Endothelial cell of umbilical vein (primary cell): Measurements from ENCODE around the gene CACNA1E. TPM values are rescaled to one million over a fixed set of nuclear protein-coding genes. Genes with fewer than 3 reads are reported as not detected.

Experiments used
- BruUV-seq: library from RNA; stranded (reverse); fragments of 400-500 nt; replicated peaks from 2 replicates; lab custom pipeline; 2021; lab: Mats Ljungman, UMichigan
- CTCF ChIA-PET: fragments of 300-600, 350-600 bp; sonication (Branson Sonifier 250); formaldehyde crosslinking; loops from one replicate; lab custom pipeline; 2021; ENCODE audit warnings: antibody characterized with exemption, inconsistent platforms; lab: Charles Lee
- POLR2A ChIA-PET: fragments of 300-600, 350-600 bp; sonication (Branson Sonifier 250); formaldehyde crosslinking; loops from one replicate; lab custom pipeline; 2021; ENCODE audit warnings: antibody characterized with exemption, inconsistent platforms; lab: Charles Lee
- DNase-seq: peaks from one replicate; pipeline ENCODE4 v3.0.0-alpha.2; 2011; ENCODE audit warnings: low read depth, low spot score
- FAIRE-seq: peaks from 2 replicates; lab custom pipeline; 2011; peaks lifted over from hg19 to GRCh38; lab: Jason Lieb, UNC
- H2AFZ ChIP-seq: 2 replicates; pipeline ENCODE4 v1.6.0; 2012; ENCODE audit warnings: low read depth, low read length, control low read depth, inconsistent platforms
- H3K27ac ChIP-seq: 2 replicates; pipeline ENCODE4 v1.5.1; 2011; ENCODE audit warnings: low read depth, mild to moderate bottlenecking, control low read depth, low read length, moderate library complexity; ENCODE audit not compliant: insufficient read depth
- H3K27me3 ChIP-seq, 2 experiments: 2 replicates each; pipeline versions ENCODE4 v1.6.0 to v1.6.1; 2011; ENCODE audit warnings: low read length in 2 of 2, mixed read lengths in 1 of 2; ENCODE audit not compliant: control insufficient read depth in 2 of 2, insufficient read depth in 2 of 2
- H3K36me3 ChIP-seq, 2 experiments: 2 replicates in 1 of 2; 3 replicates in 1 of 2; pipeline ENCODE4 v1.5.1; 2011; ENCODE audit warnings: low read length in 2 of 2, mild to moderate bottlenecking in 1 of 2, moderate library complexity in 1 of 2; ENCODE audit not compliant: control insufficient read depth in 2 of 2, insufficient read depth in 2 of 2; ENCODE audit errors: extremely low read depth in 1 of 2
- H3K4me1 ChIP-seq: 3 replicates; pipeline ENCODE4 v1.5.1; 2011; ENCODE audit warnings: mild to moderate bottlenecking, low read length; ENCODE audit not compliant: control insufficient read depth, insufficient read depth; ENCODE audit errors: extremely low read depth
- H3K4me2 ChIP-seq: 2 replicates; pipeline ENCODE4 v1.6.1; 2011; ENCODE audit warnings: low read length, control low read depth, mixed read lengths; ENCODE audit not compliant: insufficient read depth
- H3K4me3 ChIP-seq, 3 experiments: fragments of 200-600 bp in 1 of 3; sonication (generic), shearing (Covaris generic) in 1 of 3; replicated peaks in 1 of 3; 2 replicates each; pipeline ENCODE4 v1.5.1; 2011 to 2016; ENCODE audit warnings: control low read depth in 3 of 3, low read length in 3 of 3, mild to moderate bottlenecking in 2 of 3, inconsistent platforms in 1 of 3, low read depth in 1 of 3, moderate library complexity in 1 of 3; ENCODE audit not compliant: insufficient read depth in 1 of 3
- H3K79me2 ChIP-seq: 2 replicates; pipeline ENCODE4 v1.6.0; 2012; ENCODE audit warnings: low read length, inconsistent platforms; ENCODE audit not compliant: control insufficient read depth, insufficient read depth
- H3K9ac ChIP-seq: replicated peaks from 2 replicates; pipeline ENCODE3; 2011; ENCODE audit warnings: low read length, control low read depth; ENCODE audit not compliant: insufficient read depth; ENCODE audit errors: extremely low read depth
- H3K9me1 ChIP-seq: replicated peaks from 3 replicates; pipeline ENCODE4 v1.6.0; 2011; ENCODE audit warnings: mild to moderate bottlenecking, low read length; ENCODE audit not compliant: control insufficient read depth, insufficient read depth; ENCODE audit errors: extremely low read depth
- H3K9me3 ChIP-seq: replicated peaks from 2 replicates; pipeline ENCODE4 v1.5.1; 2012; ENCODE audit warnings: low read length, inconsistent platforms; ENCODE audit not compliant: control insufficient read depth, insufficient read depth
- H4K20me1 ChIP-seq: replicated peaks from 2 replicates; pipeline ENCODE3; 2011; ENCODE audit warnings: mild to moderate bottlenecking, low read length; ENCODE audit not compliant: control insufficient read depth, insufficient read depth; ENCODE audit errors: extremely low read depth
- EZH2 ChIP-seq: IDR thresholded peaks from 2 replicates; pipeline ENCODE4 v1.6.1; 2012; ENCODE audit warnings: borderline replicate concordance, low read depth, mild to moderate bottlenecking, moderate library complexity, low read length, inconsistent platforms; ENCODE audit not compliant: severe bottlenecking
- FOS ChIP-seq: IDR thresholded peaks from 2 replicates; pipeline ENCODE4 v1.6.1; 2011; ENCODE audit warnings: mild to moderate bottlenecking, low read length, moderate library complexity, borderline replicate concordance; ENCODE audit not compliant: insufficient read depth
- GATA2 ChIP-seq: IDR thresholded peaks from 2 replicates; pipeline ENCODE4 v1.7.0; 2011; ENCODE audit warnings: low read depth, mild to moderate bottlenecking, moderate library complexity, mixed read lengths, low read length; ENCODE audit not compliant: insufficient read length, insufficient read depth
- JUN ChIP-seq: IDR thresholded peaks from 2 replicates; pipeline ENCODE4 v1.6.1; 2011; ENCODE audit warnings: borderline replicate concordance, low read depth; ENCODE audit not compliant: insufficient read length, insufficient read depth
- MYC ChIP-seq: IDR thresholded peaks from one replicate; pipeline ENCODE4 v1.6.1; 2011; ENCODE audit warnings: mild to moderate bottlenecking, low read depth, low read length
- POLR2A ChIP-seq: IDR thresholded peaks from 2 replicates; pipeline ENCODE4 v1.6.1; 2012; ENCODE audit warnings: low read depth, mild to moderate bottlenecking, control low read depth, low read length
- POLR2AphosphoS5 ChIP-seq: IDR thresholded peaks from 2 replicates; pipeline ENCODE4 v1.6.1; 2012; ENCODE audit warnings: low read depth, mild to moderate bottlenecking, control low read depth, low read length, moderate library complexity; ENCODE audit not compliant: insufficient read depth
- dilution Hi-C: fragments of 300-500 bp; cut with MboI; formaldehyde crosslinking; loops from one replicate; pipeline ENCODE4 v1.15.0; 2019; ENCODE audit warnings: low sequenced_read_pairs; ENCODE audit not compliant: extremely low pct_ligation_motif_present
- intact Hi-C: fragments of 100-400 bp; cut with micrococcal nuclease; formaldehyde crosslinking; loops from one replicate; pipeline ENCODE4 v1.10.0; 2022
- polyA plus RNA-seq, 4 experiments: library from polyadenylated mRNA; depleted of rRNA in 3 of 4; stranded (reverse) in 3 of 4; unstranded in 1 of 4; fragments of >200 nt; gene quantifications; 2 replicates each; pipeline versions ENCODE4 v1.2.1 to v1.2.3, GENCODE V29; 2011 to 2012; ENCODE audit warnings: missing spikeins in 1 of 4
- total RNA-seq: library from RNA; stranded (reverse); gene quantifications from 2 replicates; pipeline ENCODE4 v1.2.3, GENCODE V29; 2021
- TF ChIP-seq, protein P1 (sequence below), 2 donors: IDR thresholded peaks; 1 replicate in 1 of 2; 2 replicates in 1 of 2; pipeline ENCODE4 v1.5.1; 2011; ENCODE audit warnings: low read length in 2 of 2, mild to moderate bottlenecking in 2 of 2, moderate library complexity in 2 of 2, control low read depth in 1 of 2, inconsistent platforms in 1 of 2, low read depth in 1 of 2; ENCODE audit not compliant: insufficient read depth in 1 of 2; ENCODE audit errors: extremely low read depth in 1 of 2
- TF ChIP-seq, protein P2 (sequence below): IDR thresholded peaks from 2 replicates; pipeline ENCODE4 v1.6.1; 2011; ENCODE audit not compliant: insufficient read depth, insufficient read length

The CACNA1E gene
- total and polyA plus RNA-seq, 2 donors (not counting 3 experiments of a cell fraction or from before 2014, with no cell fraction given): not detected

DNA sequence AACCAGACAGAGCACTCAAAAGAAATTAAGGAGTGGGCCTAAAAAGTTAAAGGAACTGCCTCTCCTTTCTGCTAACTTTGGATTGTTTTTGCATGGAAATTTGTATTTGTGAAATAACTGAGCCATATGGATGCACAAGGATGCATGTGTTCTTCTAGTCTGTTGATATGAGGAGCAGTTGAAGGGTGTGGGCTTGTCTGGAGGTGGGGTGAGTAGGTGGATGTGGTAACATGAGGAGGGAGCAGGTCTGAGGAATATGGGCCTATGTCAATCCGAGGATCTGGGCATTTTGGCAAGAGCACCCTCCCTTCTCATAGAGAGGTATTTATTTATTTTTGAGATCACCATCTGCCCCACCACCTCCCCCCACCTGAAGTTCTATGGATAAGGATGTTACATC, 13.4 kb downstream of the CACNA1E start:
- TF ChIP-seq, protein P1, sequence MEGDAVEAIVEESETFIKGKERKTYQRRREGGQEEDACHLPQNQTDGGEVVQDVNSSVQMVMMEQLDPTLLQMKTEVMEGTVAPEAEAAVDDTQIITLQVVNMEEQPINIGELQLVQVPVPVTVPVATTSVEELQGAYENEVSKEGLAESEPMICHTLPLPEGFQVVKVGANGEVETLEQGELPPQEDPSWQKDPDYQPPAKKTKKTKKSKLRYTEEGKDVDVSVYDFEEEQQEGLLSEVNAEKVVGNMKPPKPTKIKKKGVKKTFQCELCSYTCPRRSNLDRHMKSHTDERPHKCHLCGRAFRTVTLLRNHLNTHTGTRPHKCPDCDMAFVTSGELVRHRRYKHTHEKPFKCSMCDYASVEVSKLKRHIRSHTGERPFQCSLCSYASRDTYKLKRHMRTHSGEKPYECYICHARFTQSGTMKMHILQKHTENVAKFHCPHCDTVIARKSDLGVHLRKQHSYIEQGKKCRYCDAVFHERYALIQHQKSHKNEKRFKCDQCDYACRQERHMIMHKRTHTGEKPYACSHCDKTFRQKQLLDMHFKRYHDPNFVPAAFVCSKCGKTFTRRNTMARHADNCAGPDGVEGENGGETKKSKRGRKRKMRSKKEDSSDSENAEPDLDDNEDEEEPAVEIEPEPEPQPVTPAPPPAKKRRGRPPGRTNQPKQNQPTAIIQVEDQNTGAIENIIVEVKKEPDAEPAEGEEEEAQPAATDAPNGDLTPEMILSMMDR (IDR thresholded peaks at IDR 0.05; ENCODE audit: extremely low read depth in 1 of 2, insufficient read depth in 1 of 2, low read depth in 1 of 2, low read length in 2 of 2): no peak
- no peak for TF ChIP-seq JUN
- no peak for TF ChIP-seq POLR2AphosphoS5
- TF ChIP-seq FOS: no peak
- no peak for TF ChIP-seq EZH2
- TF ChIP-seq, protein P2, sequence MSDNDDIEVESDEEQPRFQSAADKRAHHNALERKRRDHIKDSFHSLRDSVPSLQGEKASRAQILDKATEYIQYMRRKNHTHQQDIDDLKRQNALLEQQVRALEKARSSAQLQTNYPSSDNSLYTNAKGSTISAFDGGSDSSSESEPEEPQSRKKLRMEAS: no peak
- no peak for TF ChIP-seq POLR2A
- TF ChIP-seq MYC: no peak
- no peak for TF ChIP-seq GATA2
- Histone ChIP-seq H3K9me3 (no peaks in the 10 kb centered on the region), H3K79me2 (no peaks in the 10 kb centered on the region), H3K4me1 (no peaks in the 10 kb centered on the region), H3K27me3 (no peaks in the 10 kb centered on the region), H3K9ac (no peak overlapping the region), H3K4me2 (no peak overlapping the region), H4K20me1 (no peaks in the 10 kb centered on the region), H3K27ac (no peak overlapping the region), H2AFZ (no peak overlapping the region), H3K4me3 (no peak overlapping the region), H3K36me3 (no peaks in the 10 kb centered on the region), H3K9me1 (no peaks in the 10 kb centered on the region)
- intact Hi-C loops (no loop called here), dilution Hi-C loops (no loop called here)
- no peak for FAIRE-seq
- DNase-seq: no peak
- no TSS peak for BruUV-seq
- ChIA-PET CTCF (no interaction called here), POLR2A (interaction anchor here (0.5 kb wide), 1 partner anchor 63 kb away, joined by 5 read pairs; no protein-coding TSS in a partner anchor)
